ENCODE measurements around the gene GRP. TPM values are rescaled to one million over a fixed set of nuclear protein-coding genes. Genes with fewer than 3 reads are reported as not detected.

GRP gene
- polyA plus RNA-seq = 3.4 TPM
- long read RNA-seq, donor 1, partial matches to known transcripts = 0 of 2 reads
- long read RNA-seq, donor 1, other reads (novel, unspliced or antisense) = 0 of 2 reads
- long read RNA-seq, donor 2, partial matches to known transcripts = 0 of 2 reads
- long read RNA-seq, donor 2, other reads (novel, unspliced or antisense) = 0 of 2 reads
- long read RNA-seq, donor 3 = 0 reads
- long read RNA-seq, donor 4 = 0 reads
- long read RNA-seq, donor 5, partial matches to known transcripts = 0 of 1 reads
- long read RNA-seq, donor 5, other reads (novel, unspliced or antisense) = 0 of 1 reads
- long read RNA-seq, donor 6, partial matches to known transcripts = 0 of 2 reads
- long read RNA-seq, donor 6, other reads (novel, unspliced or antisense) = 0 of 2 reads
- long read RNA-seq, donor 7, partial matches to known transcripts = 0 of 5 reads
- long read RNA-seq, donor 7, other reads (novel, unspliced or antisense) = 0 of 5 reads
- long read RNA-seq, donor 8 = 0 reads
- long read RNA-seq, donor 9, partial matches to known transcripts = 6 of 7 reads
- long read RNA-seq, donor 9, other reads (novel, unspliced or antisense) = 0 of 7 reads
- long read RNA-seq, donor 10, partial matches to known transcripts = 0 of 1 reads
- long read RNA-seq, donor 10, other reads (novel, unspliced or antisense) = 0 of 1 reads
- long read RNA-seq, donor 11, partial matches to known transcripts = 0 of 1 reads
- long read RNA-seq, donor 11, other reads (novel, unspliced or antisense) = 0 of 1 reads

DNA sequence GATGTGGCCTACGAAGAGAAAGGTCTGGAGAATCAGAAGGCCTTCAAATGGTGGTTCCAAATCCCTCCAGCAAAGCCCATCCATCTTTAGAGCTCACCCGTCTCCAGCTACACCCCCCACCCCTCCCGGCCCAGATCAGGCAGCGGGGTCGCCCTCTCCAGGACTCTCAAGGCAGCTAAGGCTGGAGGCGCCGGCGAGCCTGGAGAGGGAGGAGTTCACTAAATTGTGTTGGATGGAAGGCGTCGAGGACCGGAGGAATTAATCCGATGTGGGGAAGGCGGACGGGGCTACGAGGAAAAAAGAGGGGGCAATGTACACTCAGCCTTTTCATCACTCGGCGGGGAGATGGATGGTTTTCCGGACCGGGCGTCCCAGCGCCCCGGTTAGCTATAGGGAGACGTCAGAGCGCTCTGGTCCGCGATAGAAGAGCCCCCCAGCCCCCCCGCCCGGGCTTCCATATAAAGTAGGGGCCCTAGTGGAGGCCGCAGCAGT, at the start of gene GRP:
Gene GRP (plus strand): TSS at position 487 of the 492 bp plus-strand sequence. CDS start 108 bp downstream, outside the sequence.
- no peak within 1 kb of the TSS for H3K4me3 ChIP-seq (ENCODE audit: low read length)
- WGBS (ENCODE audit: insufficient coverage, low lambda C conversion rate) = no CpG with 5 or more reads among the region's 29 CpGs

DNA sequence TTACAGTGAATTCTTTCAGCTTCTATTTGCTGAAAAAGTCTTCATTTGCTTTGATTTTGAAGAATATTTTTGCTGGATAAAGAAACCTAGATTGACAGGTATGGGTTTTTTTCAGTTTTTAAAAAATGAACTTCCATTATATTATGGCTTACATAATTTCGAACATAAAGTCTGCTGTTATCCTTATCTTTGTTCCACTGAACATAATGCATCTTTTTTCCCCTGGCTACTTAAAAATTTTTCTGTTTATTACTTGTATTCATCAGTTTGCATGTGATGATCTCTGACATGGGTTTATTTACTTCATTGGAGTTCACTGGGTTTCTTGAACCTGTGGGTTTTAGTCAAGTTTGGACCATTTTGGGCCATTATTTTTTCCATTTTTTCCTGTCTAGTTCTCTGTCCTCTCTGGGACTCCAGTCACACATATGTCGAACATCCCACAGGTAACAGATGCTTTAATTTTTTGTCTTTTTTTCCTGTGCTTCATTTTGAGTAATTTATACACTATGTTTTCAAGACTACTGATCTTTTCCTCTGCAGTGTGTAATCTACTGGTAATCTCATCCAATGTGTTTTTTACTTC, 47.2 kb upstream of the GRP start:
- Histone ChIP-seq H3K27me3 (ENCODE audit: control insufficient read depth, insufficient read depth, low read length) (no peaks in the 10 kb centered on the region), H3K36me3 (ENCODE audit: control insufficient read depth, insufficient read depth, low read length) (no peaks in the 10 kb centered on the region), H3K9me3 (ENCODE audit: control insufficient read depth, low read depth, low read length) (peaks cover 3% of the 10 kb centered on the region), H3K4me1 (ENCODE audit: control insufficient read depth, insufficient read depth, low read length) (no peaks in the 10 kb centered on the region), H3K27ac (ENCODE audit: low read length) (no peak overlapping the region), H3K4me3 (ENCODE audit: low read length) (no peak overlapping the region)
- 100% methylated on average over 1 of the region's 2 CpGs for WGBS (ENCODE audit: insufficient coverage, low lambda C conversion rate)
- DNase-seq = no peak

More for the DNA sequence above, at the start of gene GRP:
- no peaks in the 10 kb centered on the region for H3K9me3 ChIP-seq (ENCODE audit: control insufficient read depth, low read depth, low read length)
- no peaks in the 10 kb centered on the region for H3K4me1 ChIP-seq (ENCODE audit: control insufficient read depth, insufficient read depth, low read length)
- no peaks in the 10 kb centered on the region for H3K36me3 ChIP-seq (ENCODE audit: control insufficient read depth, insufficient read depth, low read length)
- no peak for DNase-seq
- H3K27me3 ChIP-seq (ENCODE audit: control insufficient read depth, insufficient read depth, low read length) = peaks cover 75% of the 10 kb centered on the region
- H3K27ac ChIP-seq (ENCODE audit: low read length) = no peak within 1 kb of the TSS

DNA sequence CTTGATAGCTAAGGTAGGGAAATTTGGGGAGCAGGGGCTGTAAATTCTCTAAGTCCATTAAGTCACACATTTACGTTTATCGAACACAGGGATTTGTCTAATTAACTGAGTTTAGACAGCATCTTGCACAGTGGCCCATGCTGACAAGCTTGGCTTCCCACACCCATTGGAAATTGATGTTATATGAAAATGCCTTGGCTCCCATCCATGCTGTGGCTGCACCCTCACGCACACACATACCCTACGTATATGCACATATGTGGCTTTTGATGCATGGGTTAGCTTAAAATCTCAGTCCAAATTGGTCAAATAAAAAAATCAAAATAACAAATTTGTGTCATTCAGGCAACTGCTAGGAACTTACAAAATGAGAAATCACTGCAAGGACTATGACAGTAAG, 42.5 kb upstream of the GRP start:
- WGBS (ENCODE audit: insufficient coverage, low lambda C conversion rate) = no CpG with 5 or more reads among the region's 4 CpGs

DNA sequence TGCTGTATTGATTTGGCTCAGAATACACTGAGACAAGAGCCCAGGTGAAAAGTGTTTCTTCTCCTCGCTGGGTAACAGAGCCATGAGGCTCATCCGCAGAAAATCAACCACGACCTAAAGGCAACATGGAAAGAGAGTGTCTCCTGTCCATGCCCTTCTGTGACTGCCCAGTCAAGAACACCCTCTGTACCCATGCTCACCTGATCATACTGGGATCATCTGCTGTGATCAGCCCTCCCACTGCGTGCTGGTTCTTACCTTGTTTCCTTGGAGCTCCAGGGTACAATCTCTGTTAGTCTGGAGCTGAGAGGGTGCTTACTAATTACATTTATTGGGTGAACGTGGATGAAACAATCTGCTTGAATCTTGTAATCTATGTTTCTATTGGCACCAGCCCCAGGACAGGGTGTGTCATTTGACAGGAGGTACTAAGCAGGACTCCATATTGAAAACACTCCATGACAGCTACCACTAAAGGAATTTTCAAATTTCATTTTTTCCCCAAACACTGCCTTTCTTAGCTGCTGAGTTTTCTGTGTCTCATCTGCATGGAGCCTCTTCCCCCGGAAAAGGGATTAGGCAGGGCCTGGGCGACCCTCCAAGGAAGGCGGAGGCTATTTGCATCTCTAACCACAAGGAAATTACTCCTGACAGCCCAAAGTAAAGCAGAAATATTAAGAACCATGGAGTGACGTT, 39.7 kb upstream of the GRP start:
- no peaks in the 10 kb centered on the region for H3K4me1 ChIP-seq (ENCODE audit: control insufficient read depth, insufficient read depth, low read length)
- WGBS (ENCODE audit: insufficient coverage, low lambda C conversion rate) = 91% methylated on average over 2 of the region's 9 CpGs
- no peak for DNase-seq

More for the DNA sequence above, 42.5 kb upstream of the GRP start:
- H3K4me1 ChIP-seq (ENCODE audit: control insufficient read depth, insufficient read depth, low read length) = no peaks in the 10 kb centered on the region
- no peaks in the 10 kb centered on the region for H3K9me3 ChIP-seq (ENCODE audit: control insufficient read depth, low read depth, low read length)
- H3K4me3 ChIP-seq (ENCODE audit: low read length) = no peak overlapping the region
- H3K27me3 ChIP-seq (ENCODE audit: control insufficient read depth, insufficient read depth, low read length) = no peaks in the 10 kb centered on the region
- DNase-seq = no peak
- H3K36me3 ChIP-seq (ENCODE audit: control insufficient read depth, insufficient read depth, low read length) = no peaks in the 10 kb centered on the region
- no peak overlapping the region for H3K27ac ChIP-seq (ENCODE audit: low read length)

DNA sequence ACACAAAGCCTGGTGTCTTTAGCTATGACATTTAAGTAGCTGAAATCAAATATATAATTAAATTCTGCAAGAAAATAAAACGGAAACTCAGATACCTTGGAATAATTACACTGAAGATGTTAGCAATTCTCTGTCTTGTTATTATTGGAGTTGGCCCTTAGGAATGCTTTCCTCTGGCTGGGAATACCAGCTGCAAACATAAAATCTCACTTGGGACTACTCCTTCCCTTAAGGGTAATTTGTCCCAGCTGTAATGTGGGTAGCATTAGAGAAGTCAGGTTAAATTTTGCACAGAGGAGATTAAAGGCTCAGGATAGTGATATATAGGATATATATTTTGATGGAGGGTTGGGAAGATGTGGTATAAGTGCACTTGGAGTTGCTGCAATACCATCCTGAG, 37.3 kb upstream of the GRP start:
- H3K27ac ChIP-seq (ENCODE audit: low read length) = no peak overlapping the region
- H3K4me1 ChIP-seq (ENCODE audit: control insufficient read depth, insufficient read depth, low read length) = no peaks in the 10 kb centered on the region
- no peaks in the 10 kb centered on the region for H3K36me3 ChIP-seq (ENCODE audit: control insufficient read depth, insufficient read depth, low read length)
- no peak for DNase-seq
- WGBS (ENCODE audit: insufficient coverage, low lambda C conversion rate) = 100% methylated on average over 1 of the region's 1 CpG
- H3K4me3 ChIP-seq (ENCODE audit: low read length) = no peak overlapping the region
- H3K9me3 ChIP-seq (ENCODE audit: control insufficient read depth, low read depth, low read length) = no peaks in the 10 kb centered on the region
- H3K27me3 ChIP-seq (ENCODE audit: control insufficient read depth, insufficient read depth, low read length) = no peaks in the 10 kb centered on the region

More for the DNA sequence above, 39.7 kb upstream of the GRP start:
- Histone ChIP-seq H3K27me3 (ENCODE audit: control insufficient read depth, insufficient read depth, low read length) (no peaks in the 10 kb centered on the region), H3K9me3 (ENCODE audit: control insufficient read depth, low read depth, low read length) (no peaks in the 10 kb centered on the region), H3K4me3 (ENCODE audit: low read length) (no peak overlapping the region), H3K36me3 (ENCODE audit: control insufficient read depth, insufficient read depth, low read length) (no peaks in the 10 kb centered on the region), H3K27ac (ENCODE audit: low read length) (no peak overlapping the region)

DNA sequence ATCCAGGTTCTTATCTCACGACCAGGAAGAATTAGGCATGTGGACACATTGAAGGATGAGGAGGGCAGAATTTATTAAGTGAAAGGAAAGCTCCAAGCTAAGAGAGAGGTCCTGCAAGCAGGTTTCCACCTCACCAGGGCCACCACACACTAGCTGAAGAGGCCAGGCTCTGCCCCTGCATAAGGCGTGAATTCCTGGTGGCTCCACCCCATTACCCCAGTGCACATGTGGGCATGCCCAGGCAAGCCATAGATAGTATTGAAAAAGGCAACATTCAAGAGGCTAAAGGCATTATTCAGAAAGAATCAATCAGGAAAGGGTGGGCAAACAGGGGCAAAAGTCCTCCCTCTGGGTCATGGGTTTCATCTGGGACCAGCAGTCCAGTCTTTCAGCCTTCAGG, 30.9 kb upstream of the GRP start:
- no peak for DNase-seq
- no peak overlapping the region for H3K4me3 ChIP-seq (ENCODE audit: low read length)
- H3K27me3 ChIP-seq (ENCODE audit: control insufficient read depth, insufficient read depth, low read length) = no peaks in the 10 kb centered on the region
- H3K36me3 ChIP-seq (ENCODE audit: control insufficient read depth, insufficient read depth, low read length) = no peaks in the 10 kb centered on the region
- no CpG with 5 or more reads among the region's 2 CpGs for WGBS (ENCODE audit: insufficient coverage, low lambda C conversion rate)
- no peaks in the 10 kb centered on the region for H3K9me3 ChIP-seq (ENCODE audit: control insufficient read depth, low read depth, low read length)
- H3K27ac ChIP-seq (ENCODE audit: low read length) = no peak overlapping the region
- H3K4me1 ChIP-seq (ENCODE audit: control insufficient read depth, insufficient read depth, low read length) = no peaks in the 10 kb centered on the region

DNA sequence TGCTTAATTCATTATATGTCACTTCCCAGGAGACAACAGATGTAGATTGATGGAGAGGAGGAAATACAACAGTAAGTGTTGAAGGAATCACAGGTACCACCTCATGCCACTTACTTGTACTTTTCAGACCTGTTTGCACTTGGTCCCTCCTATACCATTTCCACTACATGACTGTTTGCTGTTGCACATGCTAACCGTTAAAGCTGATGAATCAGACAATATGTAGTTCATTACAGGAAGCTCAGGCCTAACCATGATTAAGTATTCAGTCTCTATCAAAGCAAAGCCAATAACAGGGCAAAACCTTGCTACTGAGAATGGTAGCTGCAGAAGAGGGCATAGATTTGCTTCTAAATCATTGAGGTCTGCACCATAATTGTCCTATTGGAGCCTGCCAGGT, 30.2 kb upstream of the GRP start:
- Histone ChIP-seq H3K4me3 (ENCODE audit: low read length) (no peak overlapping the region), H3K27ac (ENCODE audit: low read length) (no peak overlapping the region), H3K27me3 (ENCODE audit: control insufficient read depth, insufficient read depth, low read length) (no peaks in the 10 kb centered on the region), H3K36me3 (ENCODE audit: control insufficient read depth, insufficient read depth, low read length) (no peaks in the 10 kb centered on the region), H3K4me1 (ENCODE audit: control insufficient read depth, insufficient read depth, low read length) (no peaks in the 10 kb centered on the region), H3K9me3 (ENCODE audit: control insufficient read depth, low read depth, low read length) (no peaks in the 10 kb centered on the region)
- DNase-seq = no peak
- WGBS (ENCODE audit: insufficient coverage, low lambda C conversion rate) = no CpG with 5 or more reads among the region's 1 CpG

DNA sequence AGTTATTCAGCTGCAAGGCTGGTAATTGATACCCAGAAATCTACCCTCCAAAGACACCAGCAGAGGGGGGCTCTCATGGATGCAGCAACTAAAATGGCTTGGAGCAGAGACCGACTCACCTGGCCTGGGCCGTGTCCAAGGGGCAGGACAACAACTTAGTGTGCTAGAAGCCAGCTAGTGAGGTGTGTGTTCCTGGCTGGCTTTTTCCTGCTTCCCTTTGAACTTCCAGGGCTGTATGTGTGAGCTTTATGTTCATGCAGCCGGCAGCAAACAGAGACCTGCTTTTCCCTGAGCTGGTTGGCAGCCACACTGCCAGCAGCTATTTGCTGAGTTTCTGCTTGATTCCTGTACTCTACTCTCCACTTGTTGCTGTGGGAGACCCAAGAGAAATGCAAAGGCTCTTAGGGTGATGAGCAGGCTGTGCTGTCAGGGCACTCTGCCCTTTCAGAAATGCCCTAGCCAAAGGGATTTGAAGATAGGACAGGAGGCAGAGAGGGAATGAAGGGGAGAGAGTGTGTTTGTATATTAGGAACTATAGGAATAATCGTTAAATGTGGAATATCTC, 23.7 kb upstream of the GRP start:
- no peak for DNase-seq
- Histone ChIP-seq H3K36me3 (ENCODE audit: control insufficient read depth, insufficient read depth, low read length) (no peaks in the 10 kb centered on the region), H3K4me1 (ENCODE audit: control insufficient read depth, insufficient read depth, low read length) (no peaks in the 10 kb centered on the region), H3K27ac (ENCODE audit: low read length) (no peak overlapping the region), H3K27me3 (ENCODE audit: control insufficient read depth, insufficient read depth, low read length) (peaks cover 6% of the 10 kb centered on the region), H3K4me3 (ENCODE audit: low read length) (no peak overlapping the region), H3K9me3 (ENCODE audit: control insufficient read depth, low read depth, low read length) (no peaks in the 10 kb centered on the region)
- no CpG with 5 or more reads among the region's 4 CpGs for WGBS (ENCODE audit: insufficient coverage, low lambda C conversion rate)

DNA sequence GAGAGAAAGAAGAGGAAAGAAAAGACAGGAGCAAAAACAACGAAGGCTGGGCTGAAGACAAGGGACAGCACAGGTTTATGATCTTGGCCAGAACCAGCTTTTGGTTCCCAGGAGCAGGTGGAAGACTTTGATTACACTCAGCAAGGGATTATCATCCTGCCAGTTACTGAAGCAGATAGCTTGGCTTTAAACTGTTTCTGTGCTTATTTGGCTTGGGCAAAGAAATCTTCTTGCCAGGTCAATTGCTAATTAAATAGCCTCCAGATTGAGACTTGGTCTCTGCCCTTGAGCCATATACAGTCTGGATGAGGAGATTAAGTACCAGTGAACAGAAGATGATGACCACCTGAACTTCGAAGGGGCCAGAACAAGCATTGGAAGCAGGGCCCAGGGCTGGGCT, 22.3 kb upstream of the GRP start:
- DNase-seq = no peak
- H3K27ac ChIP-seq (ENCODE audit: low read length) = no peak overlapping the region
- WGBS (ENCODE audit: insufficient coverage, low lambda C conversion rate) = no CpG with 5 or more reads among the region's 2 CpGs
- no peaks in the 10 kb centered on the region for H3K36me3 ChIP-seq (ENCODE audit: control insufficient read depth, insufficient read depth, low read length)
- H3K4me1 ChIP-seq (ENCODE audit: control insufficient read depth, insufficient read depth, low read length) = no peaks in the 10 kb centered on the region
- no peaks in the 10 kb centered on the region for H3K9me3 ChIP-seq (ENCODE audit: control insufficient read depth, low read depth, low read length)
- H3K4me3 ChIP-seq (ENCODE audit: low read length) = no peak overlapping the region
- H3K27me3 ChIP-seq (ENCODE audit: control insufficient read depth, insufficient read depth, low read length) = peaks cover 10% of the 10 kb centered on the region

DNA sequence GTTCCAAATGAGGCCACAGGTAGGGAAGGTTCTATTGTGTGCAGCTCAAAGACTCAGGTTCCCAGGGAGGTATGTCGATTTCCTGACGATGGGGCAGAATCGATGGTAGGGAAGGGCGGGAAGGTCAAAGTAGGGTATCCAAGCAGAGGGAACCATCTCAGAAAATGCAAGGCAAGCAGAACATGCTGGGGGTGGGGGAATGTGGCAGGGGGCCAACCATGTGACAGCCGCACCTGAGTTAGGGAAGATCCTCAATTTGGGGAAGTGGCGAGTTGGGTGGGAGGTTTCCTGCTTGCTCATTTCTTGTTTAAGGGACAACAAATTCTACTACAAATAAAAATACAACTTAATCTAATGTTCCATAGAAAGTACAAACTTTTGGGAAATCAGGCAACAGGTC, 21.7 kb upstream of the GRP start:
- Histone ChIP-seq H3K27me3 (ENCODE audit: control insufficient read depth, insufficient read depth, low read length) (peaks cover 14% of the 10 kb centered on the region), H3K4me3 (ENCODE audit: low read length) (no peak overlapping the region), H3K4me1 (ENCODE audit: control insufficient read depth, insufficient read depth, low read length) (no peaks in the 10 kb centered on the region), H3K27ac (ENCODE audit: low read length) (no peak overlapping the region), H3K36me3 (ENCODE audit: control insufficient read depth, insufficient read depth, low read length) (no peaks in the 10 kb centered on the region), H3K9me3 (ENCODE audit: control insufficient read depth, low read depth, low read length) (no peaks in the 10 kb centered on the region)
- no peak for DNase-seq
- no CpG with 5 or more reads among the region's 6 CpGs for WGBS (ENCODE audit: insufficient coverage, low lambda C conversion rate)

Measured in large intestine (tissue), 12 donors.